Karpas-422 (cell line): Measurements from ENCODE around the gene CTSW. TPM values are rescaled to one million over a fixed set of nuclear protein-coding genes. Genes with fewer than 3 reads are reported as not detected.

Experiments used
- DNase-seq: peaks from one replicate; pipeline ENCODE4 v3.0.0-alpha.2; 2015
- H2AFZ ChIP-seq: fragments of 200-600 bp; sonication (generic); 2 replicates; pipeline ENCODE4 v1.6.1; 2014; ENCODE audit warnings: antibody characterized with exemption, low read length, mixed read lengths
- H3K27ac ChIP-seq: fragments of 200-600 bp; sonication (generic); 2 replicates; pipeline ENCODE4 v1.5.1; 2014; ENCODE audit warnings: mild to moderate bottlenecking, low read length, moderate library complexity
- H3K27me3 ChIP-seq: fragments of 200-600 bp; sonication (generic); 2 replicates; pipeline ENCODE4 v1.6.1; 2014; ENCODE audit warnings: low read length, mixed read lengths
- H3K36me3 ChIP-seq: fragments of 200-600 bp; sonication (generic); 2 replicates; pipeline ENCODE4 v1.6.1; 2014; ENCODE audit warnings: low read length, mixed read lengths; ENCODE audit not compliant: insufficient read depth
- H3K4me1 ChIP-seq: fragments of 200-600 bp; sonication (generic); 2 replicates; pipeline ENCODE4 v1.6.1; 2014; ENCODE audit warnings: mild to moderate bottlenecking, low read length, mixed read lengths
- H3K4me2 ChIP-seq: fragments of 200-600 bp; sonication (generic); 2 replicates; pipeline ENCODE4 v1.6.1; 2014; ENCODE audit warnings: low read length, low read depth, mild to moderate bottlenecking; ENCODE audit not compliant: poor library complexity, severe bottlenecking
- H3K4me3 ChIP-seq: fragments of 200-600 bp; sonication (generic); 2 replicates; pipeline ENCODE4 v1.5.1; 2014; ENCODE audit warnings: mild to moderate bottlenecking, antibody characterized with exemption, low read length, mixed read lengths
- H3K79me2 ChIP-seq: fragments of 200-600 bp; sonication (generic); 2 replicates; pipeline ENCODE4 v1.6.1; 2014; ENCODE audit warnings: mild to moderate bottlenecking, low read length, mixed read lengths
- H3K9ac ChIP-seq: fragments of 200-600 bp; sonication (generic); 2 replicates; pipeline ENCODE4 v1.6.0; 2014; ENCODE audit warnings: low read length
- H3K9me2 ChIP-seq: fragments of 200-600 bp; sonication (generic), shearing (Covaris generic); replicated peaks from 2 replicates; pipeline ENCODE4 v1.6.0; 2014; ENCODE audit warnings: mild to moderate bottlenecking, low read length, moderate library complexity; ENCODE audit not compliant: insufficient read depth
- H3K9me3 ChIP-seq: fragments of 300-700, 200-600 bp; sonication (generic); 2 replicates; pipeline ENCODE4 v1.6.1; 2014; ENCODE audit warnings: low read length, mixed read lengths
- H4K20me1 ChIP-seq: fragments of 200-600 bp; sonication (generic); 2 replicates; pipeline ENCODE4 v1.6.1; 2014; ENCODE audit warnings: mild to moderate bottlenecking, antibody characterized with exemption, low read length, low read depth; ENCODE audit not compliant: insufficient read depth
- total RNA-seq: library from RNA; depleted of rRNA; stranded (reverse); fragments of >200 nt; shearing (Covaris generic); gene quantifications from 2 replicates; pipeline ENCODE4 v1.2.3, GENCODE V29; 2014; ENCODE audit warnings: low replicate concordance

The CTSW gene
- total RNA-seq, 1 experiment from 2014 or later, result not detected

DNA sequence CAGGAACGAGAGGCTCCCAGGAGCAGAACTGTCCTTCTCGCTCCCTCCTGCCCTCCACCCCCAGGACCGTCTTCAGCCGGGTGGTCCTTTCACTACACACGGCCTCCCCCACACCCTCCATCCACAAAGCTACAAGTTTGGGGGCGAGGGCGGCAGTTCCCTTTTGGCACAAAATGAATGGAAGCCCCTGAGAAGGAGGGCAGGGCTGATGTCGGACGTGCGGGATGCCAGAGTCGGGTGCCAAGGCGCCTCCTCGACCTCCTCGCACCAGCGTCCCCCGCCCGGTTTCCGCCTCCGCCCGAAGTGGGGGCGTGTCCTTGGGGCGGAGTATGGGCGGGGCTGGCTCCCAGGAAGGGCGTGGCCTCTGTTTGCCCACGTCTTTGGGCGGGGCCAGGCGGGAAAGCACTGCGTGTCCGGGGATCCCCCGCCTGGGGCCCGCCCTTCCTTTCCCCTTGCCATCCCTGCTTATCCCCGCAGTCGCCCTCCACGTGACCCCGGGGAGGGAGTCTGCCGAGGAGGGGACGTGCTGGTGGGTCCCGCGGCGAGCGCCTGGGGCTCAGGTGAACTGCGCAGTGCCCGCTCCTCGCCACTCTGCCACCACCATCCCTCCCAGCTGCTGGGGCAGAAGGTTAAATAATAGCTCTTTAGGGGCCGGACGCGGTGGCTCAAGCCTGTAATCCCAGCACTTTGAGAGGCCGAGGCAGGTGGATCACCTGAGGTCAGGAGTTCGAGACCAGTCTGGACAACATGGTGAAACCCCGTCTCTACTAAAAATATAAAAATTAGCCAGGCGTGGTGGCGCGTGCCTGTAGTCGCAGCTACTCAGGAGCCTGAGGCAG, 6.1 kb upstream of the CTSW start:
- Histone ChIP-seq H3K4me3 (peak overlapping the region; percentile 63; the same call in 1 of the 2 replicates), H3K9ac (peak overlapping the region; percentile 79), H3K4me1 (peaks cover 15% of the 10 kb centered on the region)

DNA sequence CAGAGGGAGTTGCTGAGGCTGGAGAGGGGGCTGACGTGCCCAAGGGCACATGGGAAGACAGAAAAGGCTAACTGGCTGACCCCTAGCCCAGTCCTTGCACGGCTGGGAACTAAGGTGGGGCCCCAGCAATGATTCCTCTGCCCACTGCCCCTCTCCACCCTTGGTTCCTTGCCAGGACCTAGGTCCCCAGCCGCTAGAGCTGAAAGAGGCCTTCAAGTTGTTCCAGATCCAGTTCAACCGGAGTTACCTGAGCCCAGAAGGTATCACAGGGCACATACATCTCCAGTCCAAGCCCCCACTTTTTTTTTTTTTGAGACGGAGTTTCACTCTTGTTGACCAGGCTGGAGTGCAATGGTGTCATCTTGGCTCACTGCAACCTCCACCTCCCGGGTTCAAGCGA, 390 bp downstream of the CTSW start:
- H3K36me3 ChIP-seq, result peaks cover 15% of the 10 kb centered on the region
- no peak overlapping the region for H2AFZ ChIP-seq
- H3K27ac ChIP-seq, result no peak overlapping the region

More for the DNA sequence above, 6.1 kb upstream of the CTSW start:
- Histone ChIP-seq H3K36me3 (no peaks in the 10 kb centered on the region), H2AFZ (peak overlapping the region; percentile 98), H3K9me2 (no peaks in the 10 kb centered on the region), H3K27me3 (no peaks in the 10 kb centered on the region), H3K79me2 (no peaks in the 10 kb centered on the region), H4K20me1 (peaks cover 2% of the 10 kb centered on the region; the same call in 1 of the 2 replicates), H3K27ac (no peak overlapping the region), H3K9me3 (no peaks in the 10 kb centered on the region), H3K4me2 (peak overlapping the region; percentile 90)
- DNase-seq, result peak; percentile 97

DNA sequence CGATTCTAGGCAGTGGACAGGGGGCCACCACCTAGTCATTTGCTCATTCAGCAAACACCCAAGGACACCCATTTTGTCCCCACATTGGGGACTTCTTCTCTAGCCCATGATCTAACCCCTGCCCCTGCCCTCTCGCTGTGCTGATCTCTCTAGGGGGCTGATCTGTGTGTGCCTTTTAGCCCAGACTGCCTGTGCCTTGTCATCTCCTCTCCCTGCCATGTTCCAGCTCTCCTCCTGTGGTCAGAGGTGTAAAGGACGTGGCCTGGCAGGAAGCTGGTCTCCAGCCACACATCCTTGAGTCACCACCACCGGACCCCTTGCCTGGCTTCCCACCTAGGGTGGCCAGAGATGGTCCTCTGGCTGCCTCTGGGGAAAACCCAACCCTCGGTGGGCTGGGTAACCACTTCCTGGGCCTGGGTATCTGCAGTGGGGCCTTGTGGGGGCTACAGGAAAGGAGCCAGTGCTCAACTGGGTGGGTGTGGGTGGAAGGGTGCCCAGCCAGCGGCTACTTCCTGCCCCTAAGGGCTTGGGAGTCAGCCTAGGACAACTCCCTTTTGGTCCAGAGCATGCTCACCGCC, 1.3 kb downstream of the CTSW start:
- H3K4me2 ChIP-seq, result no peak overlapping the region
- no peak overlapping the region for H3K27ac ChIP-seq
- no peak overlapping the region for H2AFZ ChIP-seq
- H3K9ac ChIP-seq, result no peak overlapping the region
- no peaks in the 10 kb centered on the region for H3K27me3 ChIP-seq
- no peak for DNase-seq
- H3K36me3 ChIP-seq, result peaks cover 19% of the 10 kb centered on the region
- H3K79me2 ChIP-seq, result no peaks in the 10 kb centered on the region
- no peaks in the 10 kb centered on the region for H3K9me3 ChIP-seq
- H3K4me1 ChIP-seq, result peaks cover 14% of the 10 kb centered on the region
- no peaks in the 10 kb centered on the region for H3K9me2 ChIP-seq
- no peak overlapping the region for H3K4me3 ChIP-seq
- no peaks in the 10 kb centered on the region; the same call in 1 of the 2 replicates for H4K20me1 ChIP-seq

More for the DNA sequence above, 390 bp downstream of the CTSW start:
- H3K9ac ChIP-seq, result no peak overlapping the region
- H4K20me1 ChIP-seq, result no peaks in the 10 kb centered on the region; the same call in 1 of the 2 replicates
- no peaks in the 10 kb centered on the region for H3K9me2 ChIP-seq
- H3K27me3 ChIP-seq, result no peaks in the 10 kb centered on the region
- H3K79me2 ChIP-seq, result no peaks in the 10 kb centered on the region
- DNase-seq, result no peak
- peaks cover 7% of the 10 kb centered on the region for H3K4me1 ChIP-seq
- H3K4me2 ChIP-seq, result no peak overlapping the region
- no peaks in the 10 kb centered on the region for H3K9me3 ChIP-seq
- no peak overlapping the region for H3K4me3 ChIP-seq

DNA sequence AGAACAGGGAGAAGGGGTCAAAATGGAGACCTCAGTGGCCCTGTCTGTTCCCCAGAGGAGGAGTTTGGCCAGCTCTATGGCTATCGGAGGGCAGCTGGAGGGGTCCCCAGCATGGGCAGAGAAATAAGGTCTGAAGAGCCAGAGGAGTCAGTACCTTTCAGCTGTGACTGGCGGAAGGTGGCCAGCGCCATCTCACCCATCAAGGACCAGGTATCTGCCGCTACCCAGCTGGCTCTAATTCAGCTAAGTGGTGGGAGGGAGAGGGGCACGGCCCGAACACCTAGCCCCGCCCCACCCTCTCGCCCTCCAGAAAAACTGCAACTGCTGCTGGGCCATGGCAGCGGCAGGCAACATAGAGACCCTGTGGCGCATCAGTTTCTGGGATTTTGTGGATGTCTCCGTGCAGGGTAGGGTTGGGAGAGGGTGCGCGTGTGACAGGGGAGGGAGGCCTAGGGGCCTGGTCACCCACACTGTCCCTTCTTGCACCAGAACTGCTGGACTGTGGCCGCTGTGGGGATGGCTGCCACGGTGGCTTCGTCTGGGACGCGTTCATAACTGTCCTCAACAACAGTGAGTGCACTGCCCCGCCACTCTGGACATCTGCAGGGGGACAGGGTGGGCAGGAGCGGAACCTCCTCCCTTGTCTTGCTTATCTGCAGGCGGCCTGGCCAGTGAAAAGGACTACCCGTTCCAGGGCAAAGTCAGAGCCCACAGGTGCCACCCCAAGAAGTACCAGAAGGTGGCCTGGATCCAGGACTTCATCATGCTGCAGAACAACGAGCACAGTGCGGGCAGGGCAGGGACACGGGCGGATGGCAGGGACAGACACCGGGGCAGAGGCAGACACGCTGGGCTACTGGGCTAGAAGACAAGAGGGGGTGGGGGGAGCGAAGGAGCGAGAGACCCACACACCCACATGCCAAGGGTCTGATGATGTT, 2.8 kb downstream of the CTSW start:
- Histone ChIP-seq H3K36me3 (peaks cover 25% of the 10 kb centered on the region), H3K4me3 (no peak overlapping the region), H3K9me2 (no peaks in the 10 kb centered on the region), H3K9ac (no peak overlapping the region), H3K4me1 (peaks cover 27% of the 10 kb centered on the region), H2AFZ (no peak overlapping the region), H4K20me1 (no peaks in the 10 kb centered on the region; the same call in 1 of the 2 replicates), H3K9me3 (no peaks in the 10 kb centered on the region), H3K79me2 (peaks cover 13% of the 10 kb centered on the region), H3K27me3 (no peaks in the 10 kb centered on the region), H3K27ac (no peak overlapping the region), H3K4me2 (no peak overlapping the region)
- no peak for DNase-seq

DNA sequence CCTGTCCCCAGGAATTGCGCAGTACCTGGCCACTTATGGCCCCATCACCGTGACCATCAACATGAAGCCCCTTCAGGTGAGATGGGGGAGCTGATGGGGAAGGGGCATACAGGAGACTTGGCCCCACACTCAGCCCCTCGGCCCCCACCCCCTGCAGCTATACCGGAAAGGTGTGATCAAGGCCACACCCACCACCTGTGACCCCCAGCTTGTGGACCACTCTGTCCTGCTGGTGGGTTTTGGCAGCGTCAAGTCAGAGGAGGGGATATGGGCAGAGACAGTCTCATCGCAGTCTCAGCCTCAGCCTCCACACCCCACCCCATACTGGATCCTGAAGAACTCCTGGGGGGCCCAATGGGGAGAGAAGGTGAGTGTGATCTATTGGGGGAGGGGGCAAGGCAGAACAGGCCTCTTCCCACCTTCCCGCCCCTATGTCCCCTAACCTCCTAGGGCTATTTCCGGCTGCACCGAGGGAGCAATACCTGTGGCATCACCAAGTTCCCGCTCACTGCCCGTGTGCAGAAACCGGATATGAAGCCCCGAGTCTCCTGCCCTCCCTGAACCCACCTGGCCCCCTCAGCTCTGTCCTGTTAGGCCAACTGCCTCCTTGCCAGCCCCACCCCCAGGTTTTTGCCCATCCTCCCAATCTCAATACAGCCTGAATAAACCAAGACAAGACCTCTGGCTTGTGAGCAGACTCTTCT, 3.6 kb downstream of the CTSW start:
- Histone ChIP-seq H3K4me1 (peaks cover 29% of the 10 kb centered on the region), H3K9me2 (no peaks in the 10 kb centered on the region), H3K27me3 (no peaks in the 10 kb centered on the region), H3K36me3 (peaks cover 25% of the 10 kb centered on the region), H3K27ac (no peak overlapping the region), H3K4me3 (no peak overlapping the region), H3K4me2 (no peak overlapping the region), H4K20me1 (no peaks in the 10 kb centered on the region; the same call in 1 of the 2 replicates), H3K9me3 (no peaks in the 10 kb centered on the region), H2AFZ (no peak overlapping the region), H3K79me2 (peaks cover 21% of the 10 kb centered on the region), H3K9ac (no peak overlapping the region)
- no peak for DNase-seq

DNA sequence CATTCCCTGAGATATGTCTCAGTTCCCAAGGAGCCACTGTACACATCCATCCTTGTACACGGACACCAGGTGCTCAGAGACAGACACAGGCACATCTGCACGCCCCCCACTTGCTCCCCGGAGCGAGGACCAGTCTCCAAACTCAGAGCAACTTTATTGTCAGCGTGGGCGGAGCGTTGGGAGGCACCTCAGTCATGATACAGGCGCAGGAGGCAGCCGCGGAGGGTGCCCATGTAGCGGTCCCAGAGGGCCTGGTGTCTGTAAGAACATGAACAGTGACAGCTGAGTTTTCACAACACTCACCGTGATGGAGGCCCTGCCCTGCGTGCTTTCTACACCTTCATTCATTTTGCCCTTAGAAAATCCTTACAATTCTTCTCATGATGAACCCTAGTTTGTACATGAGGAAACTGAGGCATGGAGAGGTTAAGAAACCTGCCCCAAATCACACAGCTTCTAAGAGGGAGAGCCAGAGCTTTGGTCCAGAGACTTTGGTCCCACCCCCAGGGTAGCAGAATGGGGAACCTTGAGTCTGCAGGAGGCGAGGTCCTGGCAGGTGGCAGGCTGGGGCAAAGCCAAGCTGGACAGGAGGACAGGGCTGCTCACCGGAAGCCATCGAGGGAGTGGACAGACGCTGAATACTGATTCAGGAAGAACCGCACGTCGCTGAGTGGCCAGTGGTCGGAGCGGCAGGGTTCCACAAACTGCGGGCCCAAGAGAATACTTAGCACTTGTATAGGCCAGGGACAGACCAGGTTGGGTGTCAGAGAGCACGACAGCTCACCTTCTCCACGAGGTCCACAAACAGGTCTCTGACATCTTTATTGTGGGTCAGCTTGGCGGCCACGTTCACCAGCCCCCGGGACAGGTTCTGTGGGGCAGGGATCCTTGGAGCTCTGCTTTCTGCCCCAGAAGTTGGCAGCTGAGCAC, 4.4 kb downstream of the CTSW start:
- no peaks in the 10 kb centered on the region; the same call in 1 of the 2 replicates for H4K20me1 ChIP-seq
- H3K36me3 ChIP-seq, result peaks cover 25% of the 10 kb centered on the region
- no peak overlapping the region for H3K27ac ChIP-seq
- H3K27me3 ChIP-seq, result no peaks in the 10 kb centered on the region
- H3K9me3 ChIP-seq, result no peaks in the 10 kb centered on the region
- H3K9ac ChIP-seq, result no peak overlapping the region
- H3K9me2 ChIP-seq, result no peaks in the 10 kb centered on the region
- H3K79me2 ChIP-seq, result peaks cover 22% of the 10 kb centered on the region
- H3K4me3 ChIP-seq, result no peak overlapping the region
- no peak for DNase-seq
- H3K4me2 ChIP-seq, result no peak overlapping the region
- H3K4me1 ChIP-seq, result peaks cover 35% of the 10 kb centered on the region
- no peak overlapping the region for H2AFZ ChIP-seq

DNA sequence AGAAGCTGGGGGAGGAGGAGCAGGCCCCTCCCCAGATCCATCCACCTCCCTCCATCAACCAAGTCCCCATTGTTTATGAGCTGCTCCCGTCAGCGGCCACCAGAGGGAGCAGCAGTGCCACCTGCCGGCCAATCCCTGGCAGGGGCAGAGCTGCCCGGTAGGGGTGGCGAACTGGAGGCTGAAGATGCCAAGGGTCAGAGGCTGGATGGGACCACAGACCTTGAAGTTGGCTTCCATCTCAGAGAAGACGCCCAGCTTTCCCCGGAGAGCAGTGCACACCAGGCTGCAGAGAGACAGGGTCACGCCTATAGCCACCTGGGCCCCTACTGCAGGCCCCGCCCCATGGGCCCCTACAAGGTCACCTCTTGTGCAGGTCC, 5.1 kb downstream of the CTSW start:
- no peak overlapping the region for H3K4me2 ChIP-seq
- no peaks in the 10 kb centered on the region; the same call in 1 of the 2 replicates for H4K20me1 ChIP-seq
- H3K27me3 ChIP-seq, result no peaks in the 10 kb centered on the region
- H3K9me3 ChIP-seq, result no peaks in the 10 kb centered on the region
- H3K9ac ChIP-seq, result no peak overlapping the region; the same call in 1 of the 2 replicates
- no peak overlapping the region for H3K4me3 ChIP-seq
- peak; percentile 92 for DNase-seq
- H3K4me1 ChIP-seq, result peaks cover 41% of the 10 kb centered on the region
- no peak overlapping the region for H3K27ac ChIP-seq
- no peaks in the 10 kb centered on the region for H3K9me2 ChIP-seq
- H2AFZ ChIP-seq, result no peak overlapping the region
- H3K36me3 ChIP-seq, result peaks cover 25% of the 10 kb centered on the region
- H3K79me2 ChIP-seq, result peaks cover 22% of the 10 kb centered on the region
